Measurements from ENCODE around the gene RPL7A. TPM values are rescaled to one million over a fixed set of nuclear protein-coding genes. Genes with fewer than 3 reads are reported as not detected.
"Not testable (repeated sequence)": the region's sequence is repeated elsewhere in the genome, so short reads cannot be mapped to it uniquely, and the experiment has no call there.

The RPL7A gene
- 2,316 and 2,792 TPM in 2 replicates for total RNA-seq (2014; rRNA removed; shearing (Covaris generic); ENCODE audit: low replicate concordance)

GRCh38 chr9:133347985-133348717 is at the start of gene RPL7A, which contains the start of gene MED22:
Gene RPL7A, plus strand, starts transcription at chr9:133348218. Its CDS starts 26 bp downstream, at chr9:133348244.
Gene MED22, minus strand, starts transcription at chr9:133348131. Its CDS starts 1,469 bp downstream, at chr9:133346662.
- in situ Hi-C loops (cut with HindIII; ENCODE audit: low pct_unique_long_range_greater_than_20kb, low sequenced_read_pairs): no loop called here
- peak; percentile 92 for DNase-seq (ENCODE audit: low read depth)

- DNase-seq (ENCODE audit: low read depth); in situ Hi-C loops (cut with HindIII; ENCODE audit: low pct_unique_long_range_greater_than_20kb, low sequenced_read_pairs): not testable (repeated sequence)
These were observed 48.0 kb upstream of the RPL7A start for GRCh38 chr9:133299996-133300395.

- in situ Hi-C loops (cut with HindIII; ENCODE audit: low pct_unique_long_range_greater_than_20kb, low sequenced_read_pairs): no loop called here
- no peak for DNase-seq (ENCODE audit: low read depth)
These were observed 46.5 kb upstream of the RPL7A start for GRCh38 chr9:133301253-133302230.

GRCh38 chr9:133303266-133304157 is 44.5 kb upstream of the RPL7A start:
- in situ Hi-C loops (cut with HindIII; ENCODE audit: low pct_unique_long_range_greater_than_20kb, low sequenced_read_pairs): no loop called here
- no peak for DNase-seq (ENCODE audit: low read depth)

DNA sequence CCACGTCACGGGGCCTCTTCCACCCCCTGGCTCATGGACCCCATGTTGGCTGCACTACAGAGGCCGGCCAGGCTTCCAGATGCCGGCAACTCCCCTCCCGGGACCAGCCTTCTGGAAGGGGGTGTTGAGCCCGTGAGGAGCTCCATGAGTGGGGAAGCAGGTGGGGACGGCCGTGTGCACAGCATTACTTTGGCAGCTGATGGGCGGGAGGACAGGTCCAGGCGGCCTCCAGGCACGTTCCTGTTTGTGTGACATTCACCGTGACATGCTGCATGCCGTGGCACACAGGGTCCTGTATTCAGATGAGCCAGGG is 43.9 kb upstream of the RPL7A start:
- in situ Hi-C loops (cut with HindIII; ENCODE audit: low pct_unique_long_range_greater_than_20kb, low sequenced_read_pairs): no loop called here
- DNase-seq (ENCODE audit: low read depth): no peak

- no peak for DNase-seq (ENCODE audit: low read depth)
- in situ Hi-C loops (cut with HindIII; ENCODE audit: low pct_unique_long_range_greater_than_20kb, low sequenced_read_pairs): no loop called here
These were observed 43.3 kb upstream of the RPL7A start for GRCh38 chr9:133304477-133305377.

DNA sequence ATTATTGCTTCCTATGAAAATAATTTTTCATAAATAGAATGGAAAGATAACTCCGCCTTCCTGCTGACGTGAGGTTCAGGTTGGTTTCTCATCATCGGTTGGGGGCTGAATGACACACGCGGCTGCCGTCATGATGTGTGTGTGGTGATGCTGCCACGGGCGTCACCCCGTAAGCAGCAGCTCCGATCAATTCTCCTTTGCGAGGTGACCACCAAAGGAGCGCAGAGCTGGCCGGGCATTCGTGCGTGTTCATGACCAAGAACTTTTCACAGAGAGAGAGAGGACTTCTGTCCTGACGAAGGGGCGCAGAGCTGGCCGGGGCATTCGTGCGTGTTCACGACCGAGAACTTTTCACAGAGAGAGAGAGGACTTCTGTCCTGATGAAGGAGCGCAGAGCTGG is 42.3 kb upstream of the RPL7A start:
- DNase-seq (ENCODE audit: low read depth): no peak
- in situ Hi-C loops (cut with HindIII; ENCODE audit: low pct_unique_long_range_greater_than_20kb, low sequenced_read_pairs): no loop called here

GRCh38 chr9:133306242-133307204 is 41.5 kb upstream of the RPL7A start:
- DNase-seq (ENCODE audit: low read depth): no peak
- in situ Hi-C loops (cut with HindIII; ENCODE audit: low pct_unique_long_range_greater_than_20kb, low sequenced_read_pairs): no loop called here

- DNase-seq (ENCODE audit: low read depth): no peak
- in situ Hi-C loops (cut with HindIII; ENCODE audit: low pct_unique_long_range_greater_than_20kb, low sequenced_read_pairs): no loop called here
These were observed 40.7 kb upstream of the RPL7A start for GRCh38 chr9:133307301-133307700.

- no peak for DNase-seq (ENCODE audit: low read depth)
- in situ Hi-C loops (cut with HindIII; ENCODE audit: low pct_unique_long_range_greater_than_20kb, low sequenced_read_pairs): no loop called here
These were observed 38.4 kb upstream of the RPL7A start for GRCh38 chr9:133309608-133310007.

DNA sequence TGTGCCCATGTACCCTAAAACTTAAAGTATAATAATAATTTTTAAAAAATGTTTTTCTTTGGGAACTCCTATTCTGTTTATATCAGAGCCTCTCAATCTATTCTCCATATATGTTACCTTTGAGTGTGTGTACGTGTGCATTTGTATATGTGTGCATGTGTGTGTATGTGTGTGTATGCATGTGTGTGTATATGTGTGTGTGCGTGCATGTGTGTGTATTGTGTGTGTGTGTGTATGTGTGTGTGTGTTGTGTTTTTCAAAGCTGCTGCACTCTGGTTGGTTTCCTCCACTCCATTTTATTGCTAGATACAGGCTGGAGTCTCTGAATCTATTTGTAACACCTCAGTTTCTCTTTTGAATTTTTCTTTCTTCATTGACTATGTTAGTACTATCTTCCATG is 32.0 kb upstream of the RPL7A start:
- in situ Hi-C loops (cut with HindIII; ENCODE audit: low pct_unique_long_range_greater_than_20kb, low sequenced_read_pairs): no loop called here
- no peak for DNase-seq (ENCODE audit: low read depth)

DNA sequence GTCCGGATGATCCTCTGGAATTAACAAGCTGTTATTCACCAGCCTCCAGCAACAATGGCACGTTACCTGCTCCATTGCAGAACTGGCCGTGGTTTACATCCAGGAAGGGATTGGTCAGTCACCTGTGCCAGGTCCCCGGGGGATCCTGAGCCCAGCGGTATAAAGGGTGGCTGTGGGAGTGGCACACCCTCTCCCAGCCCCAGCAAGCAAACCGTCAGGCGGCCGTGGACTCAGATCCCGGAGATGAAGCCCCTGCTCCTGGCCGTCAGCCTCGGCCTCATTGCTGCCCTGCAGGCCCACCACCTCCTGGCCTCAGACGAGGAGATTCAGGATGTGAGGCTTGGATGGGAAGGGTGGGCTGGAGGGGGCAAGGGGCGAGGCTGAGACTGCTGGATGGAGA is 30.5 kb upstream of the RPL7A start:
- in situ Hi-C loops (cut with HindIII; ENCODE audit: low pct_unique_long_range_greater_than_20kb, low sequenced_read_pairs); DNase-seq (ENCODE audit: low read depth): not testable (repeated sequence)

- in situ Hi-C loops (cut with HindIII; ENCODE audit: low pct_unique_long_range_greater_than_20kb, low sequenced_read_pairs): no loop called here
- no peak for DNase-seq (ENCODE audit: low read depth)
These were observed 27.6 kb upstream of the RPL7A start for GRCh38 chr9:133320421-133320881.

- in situ Hi-C loops (cut with HindIII; ENCODE audit: low pct_unique_long_range_greater_than_20kb, low sequenced_read_pairs): no loop called here
- DNase-seq (ENCODE audit: low read depth): no peak
These were observed 26.5 kb upstream of the RPL7A start for GRCh38 chr9:133321411-133321935.

GRCh38 chr9:133322701-133323100 is 25.3 kb upstream of the RPL7A start:
- DNase-seq (ENCODE audit: low read depth): no peak
- in situ Hi-C loops (cut with HindIII; ENCODE audit: low pct_unique_long_range_greater_than_20kb, low sequenced_read_pairs): no loop called here

- DNase-seq (ENCODE audit: low read depth): no peak
- in situ Hi-C loops (cut with HindIII; ENCODE audit: low pct_unique_long_range_greater_than_20kb, low sequenced_read_pairs): no loop called here
These were observed 24.8 kb upstream of the RPL7A start for GRCh38 chr9:133323211-133323610.

Data from Caki2 (cell line).